Nephron (organoid): ENCODE results near the gene IRF9.

Experiments used
- H3K27ac Mint-ChIP-seq, 3 experiments: 2 replicates each; pipeline ENCODE4 v1.8.0; 2020; ENCODE audit warnings: mixed read lengths in 3 of 3, mild to moderate bottlenecking in 2 of 3, moderate library complexity in 1 of 3
- H3K27me3 Mint-ChIP-seq: 2 replicates; pipeline ENCODE4 v1.8.0; 2021; ENCODE audit warnings: low read depth, mild to moderate bottlenecking, moderate library complexity, mixed read lengths
- H3K36me3 Mint-ChIP-seq: 2 replicates; pipeline ENCODE4 v1.8.0; 2020; ENCODE audit warnings: low read depth, mixed read lengths
- H3K4me1 Mint-ChIP-seq: 2 replicates; pipeline ENCODE4 v1.8.0; 2020; ENCODE audit warnings: mixed read lengths
- H3K4me3 Mint-ChIP-seq, 3 experiments: 2 replicates each; pipeline ENCODE4 v1.8.0; 2020; ENCODE audit warnings: mild to moderate bottlenecking in 3 of 3, mixed read lengths in 3 of 3, moderate library complexity in 2 of 3
- H3K9me3 Mint-ChIP-seq: 2 replicates; pipeline ENCODE4 v1.8.0; 2020; ENCODE audit warnings: mixed read lengths
- CTCF ChIP-seq, 3 experiments: fragments of 200-600 bp; sonication (generic); IDR thresholded peaks; one replicate each; pipeline ENCODE4 v1.5.0; 2021; ENCODE audit warnings: antibody characterized with exemption in 3 of 3; ENCODE audit not compliant: unreplicated experiment in 3 of 3

IRF9 gene

GRCh38 chr14:24185026-24185425 is 24.0 kb downstream of the IRF9 start:
- no peak for TF ChIP-seq CTCF (IDR thresholded peaks at IDR 0.05; ENCODE audit: unreplicated experiment in 3 of 3)
- H3K9me3 Mint-ChIP-seq, result no peaks in the 10 kb centered on the region
- peak overlapping the region in 2 of 3 experiments; percentile 24 to 46 for H3K4me3 Mint-ChIP-seq
- no peaks in the 10 kb centered on the region for H3K27me3 Mint-ChIP-seq
- H3K27ac Mint-ChIP-seq, result no peak overlapping the region
- H3K4me1 Mint-ChIP-seq, result peaks cover 27% of the 10 kb centered on the region
- H3K36me3 Mint-ChIP-seq, result peaks cover 31% of the 10 kb centered on the region

- TF ChIP-seq CTCF (IDR thresholded peaks at IDR 0.05; ENCODE audit: unreplicated experiment in 3 of 3), result no peak
- H3K27ac Mint-ChIP-seq, result no peak overlapping the region
- peak overlapping the region in 2 of 3 experiments; percentile 47 to 55 for H3K4me3 Mint-ChIP-seq
- H3K36me3 Mint-ChIP-seq, result peaks cover 29% of the 10 kb centered on the region
- no peaks in the 10 kb centered on the region for H3K27me3 Mint-ChIP-seq
- H3K4me1 Mint-ChIP-seq, result peaks cover 29% of the 10 kb centered on the region
- H3K9me3 Mint-ChIP-seq, result no peaks in the 10 kb centered on the region
Measured at GRCh38 chr14:24185741-24186140, 24.7 kb downstream of the IRF9 start.

- TF ChIP-seq CTCF (IDR thresholded peaks at IDR 0.05; ENCODE audit: unreplicated experiment in 3 of 3), result no peak
- H3K36me3 Mint-ChIP-seq, result peaks cover 28% of the 10 kb centered on the region
- H3K4me3 Mint-ChIP-seq, result peak overlapping the region; percentile 93 to 95 (median 94)
- no peak overlapping the region for H3K27ac Mint-ChIP-seq
- H3K4me1 Mint-ChIP-seq, result peaks cover 29% of the 10 kb centered on the region
- no peaks in the 10 kb centered on the region for H3K27me3 Mint-ChIP-seq
- H3K9me3 Mint-ChIP-seq, result no peaks in the 10 kb centered on the region
Measured at GRCh38 chr14:24186831-24187538, 25.9 kb downstream of the IRF9 start.

- H3K9me3 Mint-ChIP-seq, result no peaks in the 10 kb centered on the region
- H3K27ac Mint-ChIP-seq, result peak overlapping the region; percentile 44 to 90 (median 88)
- peak overlapping the region; percentile 93 to 95 (median 94) for H3K4me3 Mint-ChIP-seq
- H3K36me3 Mint-ChIP-seq, result peaks cover 28% of the 10 kb centered on the region
- no peaks in the 10 kb centered on the region for H3K27me3 Mint-ChIP-seq
- no peak for TF ChIP-seq CTCF (IDR thresholded peaks at IDR 0.05; ENCODE audit: unreplicated experiment in 3 of 3)
- H3K4me1 Mint-ChIP-seq, result peaks cover 29% of the 10 kb centered on the region
Measured at GRCh38 chr14:24187539-24187915, 26.5 kb downstream of the IRF9 start.

- Mint-ChIP-seq H3K36me3 (peaks cover 30% of the 10 kb centered on the region), H3K4me3 (peak within 1 kb of the TSS; percentile 93 to 95 (median 94)), H3K4me1 (peaks cover 29% of the 10 kb centered on the region), H3K9me3 (no peaks in the 10 kb centered on the region), H3K27me3 (no peaks in the 10 kb centered on the region), H3K27ac (peak within 1 kb of the TSS; percentile 44 to 90 (median 88))
- no peak for TF ChIP-seq CTCF (IDR thresholded peaks at IDR 0.05; ENCODE audit: unreplicated experiment in 3 of 3)
Measured at GRCh38 chr14:24188251-24189058, 27.4 kb downstream of the IRF9 start, which contains the start of gene IPO4. TSS of gene IPO4 (minus strand) at chr14:24188816. CDS start at chr14:24188787, 29 bp downstream.
